Measurements from ENCODE around the gene TMEM38B. TPM values are rescaled to one million over a fixed set of nuclear protein-coding genes. Genes with fewer than 3 reads are reported as not detected.

The TMEM38B gene, protein sequence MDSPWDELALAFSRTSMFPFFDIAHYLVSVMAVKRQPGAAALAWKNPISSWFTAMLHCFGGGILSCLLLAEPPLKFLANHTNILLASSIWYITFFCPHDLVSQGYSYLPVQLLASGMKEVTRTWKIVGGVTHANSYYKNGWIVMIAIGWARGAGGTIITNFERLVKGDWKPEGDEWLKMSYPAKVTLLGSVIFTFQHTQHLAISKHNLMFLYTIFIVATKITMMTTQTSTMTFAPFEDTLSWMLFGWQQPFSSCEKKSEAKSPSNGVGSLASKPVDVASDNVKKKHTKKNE
- 10 to 100 TPM; 14.5 to 24.8 TPM for total RNA-seq

DNA sequence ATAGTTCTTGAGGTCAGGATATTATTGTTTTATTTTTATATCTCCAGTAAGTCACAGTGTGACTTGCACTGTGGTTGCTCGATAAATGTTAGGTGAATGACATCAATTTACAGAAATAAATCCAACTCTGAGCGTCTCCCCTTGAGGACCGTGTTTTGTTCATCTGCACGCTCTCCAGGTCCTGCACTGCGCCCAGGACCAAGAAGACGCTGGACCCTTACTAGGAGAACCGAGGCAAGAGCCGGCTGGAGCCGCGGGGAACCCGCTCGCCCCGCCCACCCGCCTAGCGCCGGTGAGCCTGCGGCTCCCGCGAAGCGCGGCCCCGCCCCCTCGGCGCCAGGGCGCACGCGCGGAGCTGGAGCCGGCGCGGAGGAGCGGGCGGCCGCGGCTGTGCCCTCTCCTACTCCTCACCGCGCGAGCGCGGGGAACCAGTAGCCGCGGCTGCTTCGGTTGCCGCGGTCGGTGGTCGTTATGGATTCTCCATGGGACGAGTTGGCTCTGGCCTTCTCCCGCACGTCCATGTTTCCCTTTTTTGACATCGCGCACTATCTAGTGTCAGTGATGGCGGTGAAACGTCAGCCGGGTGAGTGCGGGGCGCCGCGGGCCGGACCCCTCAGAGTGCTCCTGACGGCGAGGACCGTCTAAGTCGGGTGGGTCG, at the start of gene TMEM38B:
TMEM38B (plus strand) TSS at position 352 of the 658 bp plus-strand sequence; CDS start at position 472, 120 bp downstream.
- peak; percentile 85 for ATAC-seq
- Mint-ChIP-seq H3K4me1 (peaks cover 27% of the 10 kb centered on the region), H3K36me3 (ENCODE audit: low read depth) (no peaks in the 10 kb centered on the region), H3K9me3 (ENCODE audit: low read depth) (no peaks in the 10 kb centered on the region), H3K27me3 (peaks cover 15% of the 10 kb centered on the region), H3K4me3 (peak within 1 kb of the TSS; percentile 76), H3K27ac (peak within 1 kb of the TSS; percentile 86)
- intact Hi-C loops (cut with DNase I, micrococcal nuclease) = loop anchor here (1.0 to 10.0 kb wide), 10 partner anchors 136 to 1600 kb away; partner anchors contain the start of genes FSD1L (in 2 of the 2), SLC44A1 (in 2 of the 2), ABCA1 (in 1 of the 2) and FKTN (in 1 of the 2)
- CTCF ChIA-PET = interaction anchor here (0.7 to 1.7 kb wide), 5 partner anchors 9 to 733 kb away, joined by 3 to 11 read pairs (median 3); no protein-coding TSS in a partner anchor
- DNase-seq = peak; percentile 88
- POLR2A ChIA-PET = interaction anchor here (0.7 kb wide), 2 partner anchors 14 to 249 kb away, joined by 3 read pairs; no protein-coding TSS in a partner anchor

DNA sequence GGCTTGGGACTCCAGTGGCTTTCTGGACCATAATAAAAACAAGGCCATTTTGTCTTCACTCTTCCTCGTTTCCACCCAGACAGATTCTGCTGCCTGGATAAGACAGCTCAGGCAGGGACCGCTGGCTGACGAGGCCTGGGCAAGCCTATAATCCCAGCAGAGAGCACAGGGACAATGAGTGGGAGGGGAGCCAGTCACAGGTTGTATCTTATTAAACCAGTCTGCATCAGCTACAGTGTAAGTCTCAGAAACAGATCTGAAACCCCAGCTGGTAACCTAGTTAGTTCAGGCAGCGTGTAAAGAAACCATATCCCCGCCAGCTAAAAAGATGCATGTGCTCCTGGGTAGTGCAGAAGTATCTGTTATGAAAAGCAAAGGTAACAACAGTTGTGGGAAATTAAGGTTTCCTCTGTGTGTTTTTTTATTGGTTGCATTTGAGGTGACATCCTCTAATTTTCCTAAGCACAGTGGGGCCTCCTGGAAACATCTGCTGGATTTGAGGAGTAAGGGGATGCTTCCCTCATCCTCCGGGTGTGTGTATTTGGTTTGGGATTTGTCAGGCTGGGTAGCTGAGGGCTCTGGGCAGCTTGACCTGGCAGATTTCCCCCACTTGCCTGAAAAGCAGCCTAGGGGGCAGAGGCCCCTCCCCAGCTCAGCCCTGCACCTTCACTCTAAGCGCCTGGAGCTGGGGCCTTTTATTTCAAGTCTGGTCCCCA, 47.3 kb upstream of the TMEM38B start:
- ChIA-PET CTCF (interaction anchor here (1.0 kb wide), 1 partner anchor 194 kb away, joined by 3 read pairs; no protein-coding TSS in a partner anchor), POLR2A (no interaction called here)
- Mint-ChIP-seq H3K9me3 (ENCODE audit: low read depth) (no peaks in the 10 kb centered on the region), H3K4me3 (no peak overlapping the region), H3K27ac (no peak overlapping the region), H3K27me3 (no peaks in the 10 kb centered on the region), H3K36me3 (ENCODE audit: low read depth) (no peaks in the 10 kb centered on the region), H3K4me1 (no peaks in the 10 kb centered on the region)
- intact Hi-C loops (cut with DNase I, micrococcal nuclease) = no loop called here
- ATAC-seq (no peak), DNase-seq (no peak)

DNA sequence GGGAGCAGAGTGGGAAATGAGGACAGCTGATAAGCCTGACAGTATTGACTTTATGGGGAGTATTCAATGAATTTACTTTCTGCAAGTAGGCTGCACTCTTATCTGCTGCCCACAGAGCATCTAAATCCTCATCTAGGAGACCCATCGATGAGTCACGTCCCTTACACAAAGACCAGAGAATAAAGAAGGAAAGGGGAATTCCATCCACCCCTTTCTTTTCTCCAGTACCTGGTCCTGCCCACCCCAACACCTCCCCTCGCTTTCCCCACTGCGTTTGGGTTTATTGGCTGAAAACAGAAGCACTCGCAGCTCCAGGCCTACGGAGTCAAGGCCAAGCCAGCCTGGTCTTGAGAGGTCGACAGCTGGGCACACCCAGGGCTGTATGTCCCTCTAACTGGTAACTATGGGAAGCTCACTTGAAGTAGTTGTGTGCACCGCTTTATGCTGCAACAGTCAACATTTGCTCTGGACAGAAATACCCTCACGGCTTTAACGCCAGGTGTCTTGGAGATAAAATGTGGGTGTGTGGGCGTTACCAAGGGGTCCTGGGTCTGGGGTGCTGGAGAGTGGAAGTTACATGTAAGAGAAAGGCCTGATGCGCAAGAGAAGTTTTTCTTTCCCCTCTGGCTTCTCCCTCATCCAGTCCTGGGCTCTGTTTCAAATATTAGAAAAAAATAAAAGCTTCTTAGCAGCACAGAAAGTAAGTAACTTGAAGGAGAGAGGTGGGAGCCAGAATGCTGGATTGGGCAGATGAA, 46.6 kb upstream of the TMEM38B start:
- Mint-ChIP-seq H3K4me3 (no peak overlapping the region), H3K27ac (no peak overlapping the region), H3K9me3 (ENCODE audit: low read depth) (no peaks in the 10 kb centered on the region), H3K4me1 (no peaks in the 10 kb centered on the region), H3K27me3 (no peaks in the 10 kb centered on the region), H3K36me3 (ENCODE audit: low read depth) (no peaks in the 10 kb centered on the region)
- ATAC-seq = no peak
- intact Hi-C loops (cut with DNase I, micrococcal nuclease) = no loop called here
- no peak for DNase-seq
- CTCF ChIA-PET = interaction anchor here (0.7 to 1.3 kb wide), 4 partner anchors 9 to 193 kb away, joined by 3 to 4 read pairs (median 3); no protein-coding TSS in a partner anchor
- POLR2A ChIA-PET = no interaction called here

DNA sequence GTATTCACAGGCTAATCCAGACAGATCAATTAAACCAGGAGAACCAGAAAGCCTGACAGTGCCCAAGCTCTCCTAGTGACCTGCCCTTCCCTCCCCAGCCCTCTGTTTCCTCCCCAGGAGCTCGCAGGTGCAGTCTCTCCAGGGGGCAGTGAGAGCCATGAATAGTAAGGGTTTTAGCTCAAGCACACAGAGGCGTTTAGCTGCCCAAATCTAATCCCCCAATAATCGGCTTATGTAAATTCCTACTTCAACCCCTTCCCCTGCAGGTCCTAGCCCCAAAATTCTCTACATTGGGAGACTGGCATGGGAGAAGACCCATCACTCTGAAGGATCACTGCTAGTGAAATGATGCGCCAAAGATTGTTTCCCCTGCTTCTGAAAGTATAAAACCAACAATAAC, 42.5 kb upstream of the TMEM38B start:
- DNase-seq = no peak
- ATAC-seq = no peak
- H3K4me1 Mint-ChIP-seq = peaks cover 4% of the 10 kb centered on the region
- no peaks in the 10 kb centered on the region for H3K36me3 Mint-ChIP-seq (ENCODE audit: low read depth)
- no peaks in the 10 kb centered on the region for H3K9me3 Mint-ChIP-seq (ENCODE audit: low read depth)
- ChIA-PET CTCF (interaction anchor here (1.7 kb wide), 1 partner anchor 14 kb away, joined by 5 read pairs; no protein-coding TSS in a partner anchor), POLR2A (no interaction called here)
- no peak overlapping the region for H3K4me3 Mint-ChIP-seq
- peaks cover 12% of the 10 kb centered on the region for H3K27me3 Mint-ChIP-seq
- intact Hi-C loops (cut with DNase I, micrococcal nuclease) = loop anchor here in 1 of 2 experiments (10.0 kb wide), 1 partner anchor 233 kb away; no protein-coding TSS in a partner anchor
- no peak overlapping the region for H3K27ac Mint-ChIP-seq

DNA sequence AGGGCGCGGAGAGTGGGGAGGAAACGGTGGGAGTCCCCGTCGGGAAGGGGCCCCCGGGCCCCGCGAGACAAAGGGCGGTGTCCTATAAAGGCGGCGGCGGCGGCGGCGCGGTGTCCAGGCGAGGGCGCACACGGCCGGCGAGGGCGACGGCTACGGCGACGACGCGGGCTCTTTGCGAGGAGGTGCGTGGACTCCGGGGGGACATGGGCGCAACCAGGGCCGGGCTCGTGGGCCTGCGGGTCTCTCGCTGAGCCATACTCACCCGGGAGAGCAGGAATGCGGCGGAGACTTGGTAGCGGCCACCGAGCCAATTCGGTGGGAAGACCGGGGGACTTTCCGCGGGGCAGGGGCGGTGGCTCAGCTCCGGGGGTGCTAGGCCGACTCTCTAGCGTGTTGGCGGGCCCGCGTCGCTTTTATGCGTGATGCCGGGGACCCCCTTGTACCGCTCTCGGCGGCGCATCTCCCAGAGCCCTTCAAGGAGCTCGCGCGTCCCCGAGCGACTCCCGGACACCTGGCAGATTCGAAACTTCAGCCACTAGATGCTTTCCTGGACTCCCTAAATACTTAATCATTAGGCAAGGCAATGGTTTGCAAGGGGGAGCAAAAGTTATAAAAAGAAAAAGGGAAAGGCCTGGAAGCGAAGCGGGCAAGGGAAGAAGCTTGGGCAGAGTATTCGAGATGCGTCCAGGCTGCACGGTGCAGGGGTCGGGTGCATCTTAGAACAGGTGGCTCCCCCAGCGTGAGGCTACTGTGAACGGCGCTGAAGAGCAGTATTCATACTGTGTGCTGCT, 38.0 kb upstream of the TMEM38B start:
- CTCF ChIA-PET = interaction anchor here (0.9 to 1.4 kb wide), 3 partner anchors 31 to 62 kb away, joined by 3 to 4 read pairs (median 4); no protein-coding TSS in a partner anchor
- H3K27ac Mint-ChIP-seq = no peak overlapping the region

DNA sequence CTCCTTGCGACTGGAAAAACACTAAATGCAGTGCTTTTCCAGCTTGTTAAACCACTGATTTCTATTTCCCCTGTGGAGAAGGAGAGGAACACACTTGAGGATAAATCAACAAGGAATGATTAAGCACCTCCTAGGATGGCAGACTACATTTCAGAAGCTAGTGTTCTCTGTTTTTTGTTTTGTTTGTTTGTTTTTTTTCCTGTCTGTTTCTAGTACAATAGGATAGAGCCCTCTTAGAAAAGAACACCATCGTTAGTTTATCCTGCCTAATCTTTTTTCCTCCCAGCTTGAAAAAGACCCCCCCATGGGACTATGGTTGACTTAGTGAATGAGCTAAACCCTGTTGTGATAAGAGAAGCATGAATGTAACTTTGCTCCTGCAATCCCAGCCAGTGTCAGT, 36.0 kb upstream of the TMEM38B start:
- POLR2A ChIA-PET = no interaction called here
- CTCF ChIA-PET = no interaction called here

More for the DNA sequence above, 38.0 kb upstream of the TMEM38B start:
- ATAC-seq (peak; percentile 70), DNase-seq (peak; percentile 44)
- H3K4me1 Mint-ChIP-seq = peaks cover 6% of the 10 kb centered on the region
- H3K4me3 Mint-ChIP-seq = peak overlapping the region; percentile 52
- H3K36me3 Mint-ChIP-seq (ENCODE audit: low read depth) = no peaks in the 10 kb centered on the region
- H3K9me3 Mint-ChIP-seq (ENCODE audit: low read depth) = no peaks in the 10 kb centered on the region
- POLR2A ChIA-PET = interaction anchor here (1.1 kb wide), 1 partner anchor 35 kb away, joined by 3 read pairs; no protein-coding TSS in a partner anchor
- peaks cover 28% of the 10 kb centered on the region for H3K27me3 Mint-ChIP-seq
- intact Hi-C loops (cut with DNase I, micrococcal nuclease) = loop anchor here in 1 of 2 experiments (2.0 to 10.0 kb wide), 3 partner anchors 36 to 228 kb away; no protein-coding TSS in a partner anchor

DNA sequence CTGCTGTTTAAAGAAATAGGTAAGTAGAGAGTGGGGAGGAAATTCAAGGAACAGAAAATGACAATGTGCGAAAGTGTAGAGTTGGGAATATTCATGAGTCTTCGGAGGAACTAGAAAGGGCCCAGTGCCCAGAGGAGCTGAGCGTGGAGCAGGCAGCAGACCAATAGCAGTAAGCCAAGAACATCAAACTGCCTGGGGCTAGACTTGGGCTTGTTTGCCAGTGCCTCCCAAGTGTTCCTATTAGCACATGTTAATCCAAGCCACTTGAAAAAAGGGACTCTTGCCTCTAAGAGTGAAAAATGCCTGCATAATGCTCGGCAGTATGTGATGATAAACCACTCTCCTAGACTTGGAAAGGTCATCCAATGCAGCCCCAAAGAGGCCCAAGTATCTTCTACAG, 33.3 kb upstream of the TMEM38B start:
- CTCF ChIA-PET = interaction anchor here (1.4 kb wide), 1 partner anchor 13 kb away, joined by 3 read pairs; no protein-coding TSS in a partner anchor
- ATAC-seq = no peak
- Mint-ChIP-seq H3K9me3 (ENCODE audit: low read depth) (no peaks in the 10 kb centered on the region), H3K4me1 (peaks cover 6% of the 10 kb centered on the region), H3K27me3 (peaks cover 20% of the 10 kb centered on the region), H3K36me3 (ENCODE audit: low read depth) (no peaks in the 10 kb centered on the region), H3K27ac (no peak overlapping the region), H3K4me3 (no peak overlapping the region)
- intact Hi-C loops (cut with DNase I, micrococcal nuclease) = no loop called here
- POLR2A ChIA-PET = no interaction called here
- DNase-seq = no peak

More for the DNA sequence above, 36.0 kb upstream of the TMEM38B start:
- Mint-ChIP-seq H3K27me3 (peaks cover 28% of the 10 kb centered on the region), H3K36me3 (ENCODE audit: low read depth) (no peaks in the 10 kb centered on the region), H3K4me3 (no peak overlapping the region), H3K9me3 (ENCODE audit: low read depth) (no peaks in the 10 kb centered on the region), H3K4me1 (peaks cover 6% of the 10 kb centered on the region), H3K27ac (no peak overlapping the region)
- DNase-seq (no peak), ATAC-seq (no peak)
- intact Hi-C loops (cut with DNase I, micrococcal nuclease) = loop anchor here in 1 of 2 experiments (10.0 kb wide), 1 partner anchor 226 kb away; no protein-coding TSS in a partner anchor

DNA sequence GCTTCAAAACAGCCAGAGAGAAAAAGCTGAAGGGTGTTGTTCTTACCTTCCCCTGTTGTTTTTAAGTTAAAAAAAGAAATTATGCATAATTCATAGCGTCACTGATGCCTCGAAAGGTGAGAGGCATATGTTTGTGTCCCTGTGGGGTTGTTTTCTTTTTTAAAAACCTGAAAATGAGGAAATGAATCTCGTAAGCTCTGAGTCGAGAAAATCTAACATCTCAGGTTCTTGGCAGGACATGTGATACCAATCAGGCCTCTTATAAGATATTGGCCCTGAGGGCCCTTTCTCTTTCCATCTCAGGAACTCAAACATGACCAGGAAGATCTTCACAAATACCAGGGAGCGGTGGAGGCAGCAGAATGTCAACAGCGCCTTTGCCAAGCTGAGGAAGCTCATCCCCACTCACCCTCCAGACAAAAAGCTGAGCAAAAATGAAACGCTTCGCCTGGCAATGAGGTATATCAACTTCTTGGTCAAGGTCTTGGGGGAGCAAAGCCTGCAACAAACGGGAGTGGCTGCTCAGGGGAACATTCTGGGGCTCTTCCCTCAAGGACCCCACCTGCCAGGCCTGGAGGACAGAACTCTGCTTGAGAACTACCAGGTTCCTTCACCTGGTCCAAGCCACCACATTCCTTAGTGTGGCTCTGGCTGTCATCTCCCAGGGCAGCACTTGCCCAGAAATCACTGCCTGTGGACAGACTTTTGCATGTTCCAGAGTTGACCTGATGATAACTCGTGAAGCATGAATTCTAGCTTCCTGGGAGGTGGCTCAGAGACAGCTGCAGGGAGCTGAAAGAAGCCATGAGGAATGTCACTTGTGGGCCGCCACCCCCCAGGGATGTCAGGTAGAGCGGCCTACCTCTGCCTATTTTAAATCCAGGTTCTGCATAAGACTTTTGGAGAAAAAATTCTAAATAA, 31.9 kb upstream of the TMEM38B start, which contains the start of gene TAL2:
TAL2 (plus strand) TSS at position 274 of the 921 bp plus-strand sequence; CDS start at position 314, 40 bp downstream.
- Mint-ChIP-seq H3K4me1 (no peaks in the 10 kb centered on the region), H3K9me3 (ENCODE audit: low read depth) (no peaks in the 10 kb centered on the region), H3K36me3 (ENCODE audit: low read depth) (no peaks in the 10 kb centered on the region), H3K27me3 (peaks cover 16% of the 10 kb centered on the region), H3K27ac (no peak within 1 kb of the TSS), H3K4me3 (no peak within 1 kb of the TSS)
- POLR2A ChIA-PET = no interaction called here
- no peak for DNase-seq
- intact Hi-C loops (cut with DNase I, micrococcal nuclease) = no loop called here
- CTCF ChIA-PET = interaction anchor here (1.4 kb wide), 1 partner anchor 14 kb away, joined by 3 read pairs; no protein-coding TSS in a partner anchor
- no peak for ATAC-seq

DNA sequence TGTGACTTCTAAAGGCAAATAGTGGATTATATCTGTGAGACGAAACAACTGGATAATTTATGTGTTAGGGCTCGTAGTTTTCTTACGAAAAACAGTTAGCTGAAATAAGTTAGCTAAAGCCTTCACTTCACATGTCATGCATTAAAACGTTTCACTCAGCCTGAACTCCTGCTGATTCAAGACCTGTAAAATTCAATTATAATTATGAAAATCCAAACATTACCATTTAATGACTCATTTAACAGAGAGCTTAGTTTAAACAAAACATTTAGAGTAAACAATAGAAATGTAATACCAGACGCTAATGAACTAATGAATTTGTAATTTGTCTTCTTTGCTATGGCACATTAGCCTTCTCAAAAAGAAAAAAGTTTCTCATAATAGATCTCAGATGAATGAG, 30.4 kb upstream of the TMEM38B start:
- Mint-ChIP-seq H3K4me3 (no peak overlapping the region), H3K9me3 (ENCODE audit: low read depth) (no peaks in the 10 kb centered on the region), H3K4me1 (no peaks in the 10 kb centered on the region), H3K27me3 (peaks cover 9% of the 10 kb centered on the region), H3K27ac (no peak overlapping the region), H3K36me3 (ENCODE audit: low read depth) (no peaks in the 10 kb centered on the region)
- DNase-seq = no peak
- CTCF ChIA-PET = interaction anchor here (0.5 kb wide), 1 partner anchor 657 kb away, joined by 3 read pairs; no protein-coding TSS in a partner anchor
- intact Hi-C loops (cut with DNase I, micrococcal nuclease) = no loop called here
- ATAC-seq = no peak
- POLR2A ChIA-PET = no interaction called here

Measured in activated CD4-positive, alpha-beta T cell treated with anti-CD3 and anti-CD28 coated beads for 36 hours (primary cell).